Left lobe of liver (tissue), 2 donors: Measurements from ENCODE around the gene CLTRN. TPM values are rescaled to one million over a fixed set of nuclear protein-coding genes. Genes with fewer than 3 reads are reported as not detected.

Source experiments
- ATAC-seq: fragments of 200-7000 bp; cut with Tn5 transposase; one replicate; pipeline ENCODE4 v1.9.1; 2020; ENCODE audit warnings: mild to moderate bottlenecking, moderate library complexity
- DNase-seq: peaks from one replicate; pipeline ENCODE4 v3.0.0-alpha.2; 2020; ENCODE audit warnings: low spot score
- total RNA-seq: library from RNA; stranded (reverse); gene quantifications from one replicate; pipeline ENCODE4 v1.2.1, GENCODE V29; 2021
- donor health status: DM: no; HTN: no; CAD: no; lungs with moderate emphysema.
- donor health status: DM: no; HTN: yes; CAD: no.

Gene CLTRN
- total RNA-seq, 1 donor from 2014 or later, result 9.6 TPM

DNA sequence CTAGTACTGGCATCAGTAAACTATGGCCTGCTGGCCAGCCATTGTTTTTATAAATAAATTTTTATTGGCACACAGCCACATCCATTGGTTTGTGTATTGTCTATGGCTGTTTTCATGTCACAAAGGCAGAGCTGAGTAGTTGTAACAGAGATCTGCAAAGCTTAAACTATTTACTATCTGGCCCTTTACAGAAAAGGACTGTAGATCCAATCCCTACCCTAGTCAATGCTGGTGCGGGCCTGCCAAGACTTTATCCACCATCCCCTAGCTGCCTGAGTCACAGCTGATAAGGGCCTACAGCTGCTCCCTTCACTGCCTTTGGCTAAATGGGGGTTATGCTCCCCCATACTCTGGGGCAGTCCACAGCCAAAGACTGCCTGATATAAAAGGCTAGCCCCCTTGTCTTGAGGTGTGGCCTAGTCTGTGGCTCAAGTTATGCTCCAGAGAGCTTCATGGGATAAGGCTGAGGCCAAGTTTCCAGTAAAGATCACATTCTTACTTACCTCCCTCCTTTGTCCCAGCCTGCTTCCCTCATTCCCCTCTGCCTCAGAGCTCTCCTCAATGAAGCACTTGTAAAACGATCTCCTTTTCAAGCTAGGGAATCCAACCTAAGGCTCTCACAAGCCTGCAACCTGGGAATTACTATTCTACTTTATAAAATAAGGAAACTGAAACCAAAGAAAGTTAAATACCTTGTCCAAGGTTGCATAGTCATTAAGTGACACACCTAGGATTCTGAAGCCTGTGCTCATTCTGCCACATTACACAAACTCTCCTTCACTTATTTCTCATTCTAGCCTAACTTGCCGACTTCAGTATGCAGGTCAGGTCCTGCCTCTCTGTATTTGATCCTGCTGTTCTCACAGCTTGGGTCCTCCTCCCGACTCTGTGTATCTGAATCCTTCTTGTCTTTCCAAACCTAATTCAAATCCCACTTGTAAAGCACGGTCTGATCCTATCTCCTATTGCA lies 84.5 kb downstream of the CLTRN start:
- DNase-seq, result no peak
- ATAC-seq, result no peak

Other genes with a start within 250 kb of the CLTRN start
- gene PIR, start 171.5 kb downstream of the CLTRN start, total RNA-seq, result 19.3 TPM
- 0.78 TPM for gene BMX, start 164.0 kb downstream of the CLTRN start, total RNA-seq
- gene ACE2, start 63.8 kb downstream of the CLTRN start, total RNA-seq, result 1.5 TPM
- gene CA5B, start 73.5 kb upstream of the CLTRN start, total RNA-seq, result 1.3 TPM
- 2.6 TPM for gene ZRSR2, start 125.7 kb upstream of the CLTRN start, total RNA-seq
- gene AP1S2, start 190.0 kb upstream of the CLTRN start, total RNA-seq, result 3.9 TPM